K562 treated with DMSO at 1 percent for 4 hours (cell line): Measurements from ENCODE around the gene OR9G4. TPM values are rescaled to one million over a fixed set of nuclear protein-coding genes. Genes with fewer than 3 reads are reported as not detected.

Source experiments
- total RNA-seq: library from RNA; unstranded; fragments of 300-600 nt; gene quantifications from 2 replicates; pipeline ENCODE4 v1.2.3, GENCODE V29; 2022; ENCODE audit not compliant: insufficient read depth

The OR9G4 gene
- total RNA-seq: not detected in 2 replicates

GRCh38 chr11:56748597-56748996, at the start of gene OR9G4:
Gene OR9G4 (minus strand): TSS chr11:56748697. CDS start chr11:56743766, 4,931 bp downstream.

GRCh38 chr11:56698795-56699194, 49.7 kb downstream of the OR9G4 start, which contains the start of gene OR9G1:
Gene OR9G1 (plus strand): TSS chr11:56699095. CDS start chr11:56700388, 1,293 bp downstream.

Other genes with a start within 250 kb of the OR9G4 start
- not detected in 2 replicates for gene OR5M11, start 205.4 kb downstream of the OR9G4 start, total RNA-seq
- not detected in 2 replicates for gene OR5M10, start 171.0 kb downstream of the OR9G4 start, total RNA-seq
- gene OR5M1, start 133.8 kb downstream of the OR9G4 start, total RNA-seq: not detected in 2 replicates
- gene OR5AP2, start 106.3 kb downstream of the OR9G4 start, total RNA-seq: not detected in 2 replicates
- gene OR5AR1, start 85.0 kb downstream of the OR9G4 start, total RNA-seq: not detected in 2 replicates
- not detected in 2 replicates for gene OR9G1, start 49.6 kb downstream of the OR9G4 start, total RNA-seq
- gene OR5AK2, start 240.2 kb upstream of the OR9G4 start, total RNA-seq: not detected in 2 replicates